Vagina (tissue), 2 donors: ENCODE results near the gene EEF1AKMT3.

ENCODE experiments used
- CTCF ChIP-seq, 3 experiments: fragments of 450-650 bp in 2 of 3; fragments of 200-600 bp in 1 of 3; sonication (generic) in 1 of 3; IDR thresholded peaks; one replicate each; pipeline ENCODE4 v1.5.1; 2017 to 2019; ENCODE audit warnings: antibody characterized with exemption in 3 of 3, mild to moderate bottlenecking in 2 of 3, moderate library complexity in 2 of 3
- POLR2A ChIP-seq, 2 donors: fragments of 450-650 bp; IDR thresholded peaks; one replicate each; pipeline ENCODE4 v1.6.1; 2017; ENCODE audit warnings: antibody characterized with exemption in 2 of 2, mild to moderate bottlenecking in 2 of 2, moderate library complexity in 2 of 2

GRCh38 chr12:57811028-57811755, 38.8 kb downstream of the EEF1AKMT3 start:
- no peak for TF ChIP-seq CTCF (IDR thresholded peaks at IDR 0.05)
- TF ChIP-seq POLR2A (IDR thresholded peaks at IDR 0.05): no peak
